Esophagus muscularis mucosa (tissue), 4 donors: ENCODE results near the gene TMEM94. TPM values are rescaled to one million over a fixed set of nuclear protein-coding genes. Genes with fewer than 3 reads are reported as not detected.

Source experiments
- DNase-seq: peaks from one replicate; pipeline ENCODE4 v3.0.0-alpha.2; 2017; ENCODE audit errors: extremely low spot score
- H3K27ac ChIP-seq, 4 donors: fragments of 200-600 bp; sonication (generic); replicated peaks in 1 of 4; 1 replicate in 3 of 4; 2 replicates in 1 of 4; pipeline ENCODE4 v1.5.1; 2016 to 2019; ENCODE audit warnings: mild to moderate bottlenecking in 1 of 4
- H3K27me3 ChIP-seq, 4 donors: fragments of 200-600 bp; sonication (generic); one replicate each; pipeline versions ENCODE4 v1.5.1 to v1.6.0; 2016 to 2019
- H3K36me3 ChIP-seq, 4 donors: fragments of 200-600 bp; sonication (generic); one replicate each; pipeline ENCODE4 v1.5.1; 2016 to 2019
- H3K4me1 ChIP-seq, 4 donors: fragments of 200-600 bp; sonication (generic); one replicate each; pipeline ENCODE4 v1.5.1; 2016 to 2019
- H3K4me3 ChIP-seq, 4 donors: fragments of 200-600 bp; sonication (generic); 1 replicate in 2 of 4; 2 replicates in 2 of 4; pipeline ENCODE4 v1.5.1; 2016 to 2019; ENCODE audit warnings: mild to moderate bottlenecking in 4 of 4, moderate library complexity in 1 of 4
- H3K9me3 ChIP-seq, 4 donors: fragments of 200-600 bp; sonication (generic); 1 replicate in 3 of 4; 2 replicates in 1 of 4; pipeline ENCODE4 v1.5.1; 2016 to 2019
- EP300 ChIP-seq: sonication (generic); formaldehyde crosslinking; IDR thresholded peaks from one replicate; pipeline ENCODE4 v1.6.1; 2017; ENCODE audit warnings: antibody characterized with exemption
- POLR2A ChIP-seq: fragments of 450-650 bp; IDR thresholded peaks from one replicate; pipeline ENCODE4 v1.6.1; 2017; ENCODE audit warnings: antibody characterized with exemption, moderate library complexity, mild to moderate bottlenecking, low read depth
- POLR2AphosphoS5 ChIP-seq, 2 donors: sonication (generic); formaldehyde crosslinking; IDR thresholded peaks; one replicate each; pipeline ENCODE4 v1.6.1; 2017; ENCODE audit warnings: antibody characterized with exemption in 2 of 2
- WGBS: methylation state at CpG from one replicate; pipeline ENCODE4 v1.1.5; 2018; 5-methylcytosine and 5-hydroxymethylcytosine counted together
- intact Hi-C: fragments of 100-400 bp; cut with DNase I; formaldehyde crosslinking; loops from one replicate; pipeline ENCODE4 v1.15.1; 2023
- total RNA-seq, 4 donors: library from RNA; depleted of rRNA; stranded (reverse); fragments of >200 nt; gene quantifications; one replicate each; pipeline versions ENCODE4 v1.1.0 to v1.2.1, GENCODE V29; 2016
- TF ChIP-seq, protein P1 (sequence below), 3 experiments: fragments of 200-600 bp in 2 of 3; fragments of 450-650 bp in 1 of 3; sonication (generic) in 2 of 3; IDR thresholded peaks; one replicate each; pipeline ENCODE4 v1.5.1; 2017 to 2019; ENCODE audit warnings: antibody characterized with exemption in 3 of 3, mild to moderate bottlenecking in 2 of 3, moderate library complexity in 1 of 3

Gene TMEM94
- 10 to 100 TPM; 35.3 to 71.4 (median 46.3) TPM for total RNA-seq

DNA sequence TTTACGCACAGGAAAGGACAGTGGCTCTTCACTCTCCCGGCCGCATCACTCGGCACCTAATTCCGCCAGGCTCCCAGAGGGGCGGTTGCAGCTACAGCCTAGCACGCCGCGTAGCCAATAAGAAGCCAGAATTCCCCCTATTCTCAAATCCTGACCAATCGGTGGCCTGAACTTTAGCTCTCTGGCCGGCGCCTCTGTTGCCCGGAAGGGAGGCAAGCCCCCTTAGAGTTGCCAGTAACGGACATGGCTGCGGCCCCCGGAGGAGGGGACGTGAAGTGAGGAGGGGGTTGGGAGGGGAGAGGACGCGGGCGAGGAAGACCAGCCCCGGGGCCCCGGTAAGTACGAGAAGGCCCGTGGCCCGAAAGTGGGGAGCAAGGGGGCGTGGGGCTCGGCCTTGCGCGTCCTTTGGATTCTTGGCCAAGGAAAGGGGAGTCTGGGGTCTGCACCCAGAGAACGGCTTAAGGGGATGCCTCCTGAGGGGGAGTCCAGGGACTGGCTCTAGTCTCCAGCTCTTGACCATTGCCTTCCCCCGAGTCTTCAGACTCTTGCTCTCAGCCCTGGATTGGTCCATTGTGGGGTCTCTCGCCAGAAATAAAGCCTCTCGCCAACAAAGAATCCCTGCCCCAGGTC is at the start of gene TMEM94:
TSS of gene TMEM94 (plus strand) at position 219 of the 630 bp plus-strand sequence. CDS start 15,271 bp downstream, outside the sequence.
- WGBS: under 1% methylated on average over 29 of the region's 33 CpGs
- intact Hi-C loops: no loop called here

DNA sequence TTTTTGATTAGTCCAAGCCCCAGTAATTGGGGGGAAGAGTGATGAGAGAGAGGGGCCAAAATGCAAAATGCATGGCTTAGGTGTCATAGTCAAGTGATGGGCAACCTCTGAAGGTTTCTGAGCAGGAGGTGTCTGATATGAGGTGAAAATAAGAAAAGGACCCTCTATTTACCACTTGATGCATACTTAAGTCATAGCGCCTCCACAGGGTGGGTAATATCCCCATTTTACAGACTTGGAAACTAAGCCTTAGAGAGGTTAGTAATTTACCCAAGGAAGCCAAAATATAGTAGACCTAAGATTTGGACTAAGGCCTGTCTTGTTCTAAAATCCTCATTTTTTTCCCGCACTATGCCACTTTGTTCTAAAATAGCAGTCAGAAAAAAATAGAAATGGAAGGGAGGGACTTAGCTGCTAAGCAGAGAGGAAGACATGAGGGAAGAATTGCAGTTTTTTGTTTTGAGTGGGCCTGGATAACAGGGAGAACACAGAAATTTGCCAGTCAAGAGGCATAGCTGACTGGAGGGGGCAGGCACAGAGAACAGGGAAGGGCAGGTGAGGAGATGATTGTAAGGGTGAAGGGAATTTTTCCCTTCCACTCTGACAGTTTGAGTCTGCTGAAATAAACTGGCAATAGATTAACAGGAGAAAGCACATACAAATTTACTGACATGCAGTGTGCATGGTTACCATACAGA is 48.6 kb upstream of the TMEM94 start:
- DNase-seq: no peak
- intact Hi-C loops: loop anchor here (5.0 kb wide), 1 partner anchor 136 kb away; the partner anchor contains the start of gene MIF4GD
- Histone ChIP-seq H3K9me3 (no peaks in the 10 kb centered on the region), H3K4me3 (no peak overlapping the region), H3K27me3 (no peaks in the 10 kb centered on the region), H3K36me3 (no peaks in the 10 kb centered on the region), H3K27ac (no peak overlapping the region), H3K4me1 (peaks cover 19 to 39% (median 29%) of the 10 kb centered on the region in 4 donors)
- 90% methylated on average over 2 of the region's 2 CpGs for WGBS
- TF ChIP-seq POLR2AphosphoS5 (IDR thresholded peaks at IDR 0.05) (no peak), POLR2A (no peak), EP300 (no peak)
- TF ChIP-seq, protein P1, sequence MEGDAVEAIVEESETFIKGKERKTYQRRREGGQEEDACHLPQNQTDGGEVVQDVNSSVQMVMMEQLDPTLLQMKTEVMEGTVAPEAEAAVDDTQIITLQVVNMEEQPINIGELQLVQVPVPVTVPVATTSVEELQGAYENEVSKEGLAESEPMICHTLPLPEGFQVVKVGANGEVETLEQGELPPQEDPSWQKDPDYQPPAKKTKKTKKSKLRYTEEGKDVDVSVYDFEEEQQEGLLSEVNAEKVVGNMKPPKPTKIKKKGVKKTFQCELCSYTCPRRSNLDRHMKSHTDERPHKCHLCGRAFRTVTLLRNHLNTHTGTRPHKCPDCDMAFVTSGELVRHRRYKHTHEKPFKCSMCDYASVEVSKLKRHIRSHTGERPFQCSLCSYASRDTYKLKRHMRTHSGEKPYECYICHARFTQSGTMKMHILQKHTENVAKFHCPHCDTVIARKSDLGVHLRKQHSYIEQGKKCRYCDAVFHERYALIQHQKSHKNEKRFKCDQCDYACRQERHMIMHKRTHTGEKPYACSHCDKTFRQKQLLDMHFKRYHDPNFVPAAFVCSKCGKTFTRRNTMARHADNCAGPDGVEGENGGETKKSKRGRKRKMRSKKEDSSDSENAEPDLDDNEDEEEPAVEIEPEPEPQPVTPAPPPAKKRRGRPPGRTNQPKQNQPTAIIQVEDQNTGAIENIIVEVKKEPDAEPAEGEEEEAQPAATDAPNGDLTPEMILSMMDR (IDR thresholded peaks at IDR 0.05): no peak

More for the DNA sequence above, at the start of gene TMEM94:
- peaks cover 34 to 46% (median 40%) of the 10 kb centered on the region in 4 donors for H3K4me1 ChIP-seq
- no peaks in the 10 kb centered on the region for H3K36me3 ChIP-seq
- H3K9me3 ChIP-seq: no peaks in the 10 kb centered on the region
- H3K27ac ChIP-seq: peak within 1 kb of the TSS; percentile 90 to 94 (median 91)
- H3K27me3 ChIP-seq: no peaks in the 10 kb centered on the region
- peak; percentile 99 for DNase-seq
- TF ChIP-seq POLR2A: no peak
- TF ChIP-seq, protein P1 (IDR thresholded peaks at IDR 0.05): peak in 1 of 3 experiments; percentile 21
- peak; percentile 78 to 85 for TF ChIP-seq POLR2AphosphoS5 (IDR thresholded peaks at IDR 0.05)
- TF ChIP-seq EP300: no peak
- peak within 1 kb of the TSS; percentile 90 to 96 (median 92) for H3K4me3 ChIP-seq

DNA sequence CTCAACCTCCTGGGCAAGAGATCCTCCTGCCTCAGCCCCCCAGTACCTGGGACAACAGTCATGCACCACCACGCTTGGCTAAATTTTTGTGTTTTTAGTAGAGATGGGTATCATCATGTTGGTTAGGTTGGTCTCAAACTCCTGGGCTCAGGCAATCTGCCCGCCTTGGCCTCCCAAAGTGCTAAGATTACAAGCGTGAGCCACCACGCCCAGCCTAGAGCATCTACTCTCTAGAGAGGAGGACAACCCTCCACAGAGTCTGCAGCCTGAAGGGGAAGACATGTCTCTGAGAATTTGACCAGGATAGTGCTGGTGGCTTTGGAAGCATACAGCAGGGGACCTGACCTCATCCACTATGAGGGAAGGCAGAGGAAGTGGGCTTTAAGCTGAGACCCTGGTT is 46.3 kb upstream of the TMEM94 start:
- Histone ChIP-seq H3K36me3 (no peaks in the 10 kb centered on the region), H3K27ac (no peak overlapping the region), H3K4me1 (peaks cover 13 to 21% (median 17%) of the 10 kb centered on the region in 4 donors), H3K9me3 (no peaks in the 10 kb centered on the region), H3K27me3 (no peaks in the 10 kb centered on the region), H3K4me3 (no peak overlapping the region)
- DNase-seq: no peak
- TF ChIP-seq, protein P1 (IDR thresholded peaks at IDR 0.05): no peak
- TF ChIP-seq POLR2A (no peak), EP300 (no peak), POLR2AphosphoS5 (IDR thresholded peaks at IDR 0.05) (no peak)
- intact Hi-C loops: no loop called here
- WGBS: 78% methylated on average over 2 of the region's 4 CpGs

DNA sequence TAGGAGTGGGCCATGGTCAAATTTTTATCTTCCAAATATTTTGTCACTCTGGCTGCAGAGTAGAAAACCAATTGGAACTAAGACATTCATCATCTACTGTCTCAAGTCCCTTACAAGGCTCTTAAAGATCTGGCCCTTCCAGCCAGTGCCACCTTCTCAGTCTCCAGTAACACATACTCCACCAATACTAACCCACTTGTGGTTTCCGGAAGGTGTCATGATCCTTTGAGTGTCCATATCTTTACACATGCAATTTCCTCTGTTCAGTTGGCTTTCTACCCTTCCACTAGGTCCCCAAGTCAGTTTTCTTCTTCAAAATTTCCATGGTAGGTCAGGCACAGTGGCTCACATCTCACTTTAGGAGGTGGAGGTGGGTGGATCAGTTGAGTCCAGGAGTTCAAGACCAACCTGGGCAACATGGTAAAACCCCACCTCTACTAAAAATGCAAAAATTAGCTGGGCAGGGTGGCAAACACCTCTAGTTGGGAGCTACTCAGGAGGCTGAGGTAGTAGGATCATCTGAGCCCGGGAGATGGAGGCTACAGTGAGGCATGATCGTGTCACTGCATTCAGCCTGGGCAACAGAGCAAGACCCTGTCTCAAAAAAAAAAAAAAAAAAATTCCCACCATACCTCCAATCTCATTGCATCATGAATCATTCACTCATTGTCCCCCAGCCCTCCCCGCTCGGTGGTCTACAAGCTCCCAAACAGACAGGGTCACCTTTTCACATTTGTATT is 44.9 kb upstream of the TMEM94 start:
- no peak overlapping the region for H3K4me3 ChIP-seq
- no peaks in the 10 kb centered on the region for H3K9me3 ChIP-seq
- intact Hi-C loops: loop anchor here (1.0 kb wide), 1 partner anchor 89 kb away; no protein-coding TSS in a partner anchor
- TF ChIP-seq POLR2A (no peak), POLR2AphosphoS5 (IDR thresholded peaks at IDR 0.05) (no peak), EP300 (no peak)
- TF ChIP-seq, protein P1 (IDR thresholded peaks at IDR 0.05): no peak
- 84% methylated on average over 5 of the region's 5 CpGs for WGBS
- no peaks in the 10 kb centered on the region for H3K36me3 ChIP-seq
- no peak overlapping the region for H3K27ac ChIP-seq
- no peaks in the 10 kb centered on the region for H3K27me3 ChIP-seq
- DNase-seq: no peak
- H3K4me1 ChIP-seq: peaks cover 8 to 14% (median 11%) of the 10 kb centered on the region in 4 donors
